ENCODE measurements around the gene SOAT2. TPM values are rescaled to one million over a fixed set of nuclear protein-coding genes. Genes with fewer than 3 reads are reported as not detected.
A peak's percentile ranks its signal among the peaks of the same experiment; 100 is the strongest.

The SOAT2 gene
- total and polyA plus RNA-seq, 4 experiments from 2014 or later: 0.20 to 0.85 (median 0.34) TPM

DNA sequence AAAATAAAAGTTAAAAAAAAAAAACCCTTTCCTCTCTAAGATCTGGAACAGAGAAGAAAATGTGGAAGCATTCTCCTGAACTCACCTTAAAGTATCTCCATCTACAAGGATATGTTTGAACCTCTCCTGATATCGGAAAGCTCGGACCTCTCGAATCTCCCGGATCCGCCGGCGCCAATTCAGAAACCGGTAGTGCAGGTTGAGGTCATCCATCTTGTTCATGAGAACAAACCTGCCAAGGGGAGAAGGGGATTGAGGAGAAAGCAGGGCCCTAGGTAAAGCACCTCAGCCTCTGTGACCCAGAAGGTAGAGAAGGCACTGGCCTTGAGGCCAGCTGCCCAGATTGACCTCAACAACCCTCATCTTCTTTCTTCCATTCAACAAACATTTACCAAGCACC, 26.3 kb upstream of the SOAT2 start:
- H3K4me3 Mint-ChIP-seq: peak overlapping the region in 5 of 8 donors; percentile 72 to 96 (median 94)
- POLR2A ChIA-PET (ENCODE audit: partially characterized antibody): interaction anchor here (4.6 kb wide), 1 partner anchor 10 kb away, joined by 36 read pairs; no protein-coding TSS in a partner anchor
- intact Hi-C loops (cut with micrococcal nuclease): no loop called here
- no peak for DNase-seq
- H3K27ac Mint-ChIP-seq: peak overlapping the region in 3 of 7 donors; percentile 1 to 43 (median 4)
- H3K27me3 Mint-ChIP-seq: no peaks in the 10 kb centered on the region
- CTCF ChIA-PET (ENCODE audit: partially characterized antibody): interaction anchor here (1.2 to 27.0 kb wide), 4 partner anchors 9 to 30 kb away, joined by 3 to 511 read pairs (median 42); partner anchors contain the start of genes IGFBP6 and SOAT2
- no peaks in the 10 kb centered on the region for H3K9me3 Mint-ChIP-seq
- Histone ChIP-seq H3K36me3 (ENCODE audit: insufficient read depth, low read length) (peaks cover 37% of the 10 kb centered on the region), H3K9me3 (ENCODE audit: control insufficient read depth in 1 of 2, low read length in 2 of 2) (no peaks in the 10 kb centered on the region), H3K27ac (ENCODE audit: low read depth, low read length) (no peak overlapping the region), H3K4me1 (ENCODE audit: insufficient read depth, low read length) (peaks cover 30% of the 10 kb centered on the region), H3K4me3 (ENCODE audit: low read length in 2 of 2) (no peak overlapping the region), H3K27me3 (ENCODE audit: insufficient read depth, low read length) (no peaks in the 10 kb centered on the region)
- peaks cover 21 to 54% of the 10 kb centered on the region in 2 donors for H3K36me3 Mint-ChIP-seq
- peaks cover 29 to 67% (median 48%) of the 10 kb centered on the region in 4 donors for H3K4me1 Mint-ChIP-seq

DNA sequence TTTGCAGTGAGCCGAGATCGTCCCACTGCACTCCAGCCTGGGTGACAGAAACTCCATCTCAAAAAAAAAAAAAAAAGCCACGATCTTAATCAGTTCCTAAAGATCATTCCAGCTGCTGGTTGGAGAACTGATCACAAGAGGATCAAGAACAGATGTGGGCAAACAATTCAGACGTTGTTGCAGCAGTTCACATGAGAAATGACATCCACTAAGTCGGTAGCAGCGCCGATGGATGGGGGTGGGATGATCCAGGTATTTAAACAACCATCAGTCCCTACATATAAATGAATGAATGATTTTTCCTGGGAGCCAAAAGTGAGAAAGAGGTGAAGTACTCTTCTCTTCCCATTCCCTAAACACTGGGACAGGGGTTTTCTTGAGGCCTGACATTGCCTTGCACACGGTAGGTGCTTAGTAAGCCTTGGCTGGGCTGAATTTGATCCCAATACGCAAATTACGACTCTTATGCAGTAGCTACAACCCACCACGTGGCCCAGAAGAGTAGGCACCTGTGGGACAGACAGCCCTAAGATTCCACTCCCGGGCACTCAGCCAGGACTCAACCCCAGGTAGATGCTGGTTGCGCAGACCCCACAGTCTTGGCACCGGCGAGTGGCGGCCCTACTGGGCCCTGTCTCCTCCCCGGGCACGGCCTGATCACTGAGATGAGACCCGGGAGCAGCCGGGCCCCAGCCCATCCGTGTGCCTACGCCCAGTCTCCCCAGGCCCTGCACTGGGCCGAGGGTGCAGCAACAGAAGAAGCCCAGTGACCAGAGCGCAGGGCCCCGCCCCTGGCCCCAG, 24.7 kb upstream of the SOAT2 start:
- Histone ChIP-seq H3K4me3 (ENCODE audit: low read length in 2 of 2) (peak overlapping the region; percentile 73), H3K27me3 (ENCODE audit: insufficient read depth, low read length) (no peaks in the 10 kb centered on the region), H3K9me3 (ENCODE audit: control insufficient read depth in 1 of 2, low read length in 2 of 2) (no peaks in the 10 kb centered on the region), H3K36me3 (ENCODE audit: insufficient read depth, low read length) (peaks cover 28% of the 10 kb centered on the region), H3K4me1 (ENCODE audit: insufficient read depth, low read length) (peaks cover 29% of the 10 kb centered on the region), H3K27ac (ENCODE audit: low read depth, low read length) (peak overlapping the region; percentile 83)
- CTCF ChIA-PET (ENCODE audit: partially characterized antibody): interaction anchor here (0.8 to 27.0 kb wide), 8 partner anchors 9 to 210 kb away, joined by 3 to 511 read pairs (median 10); partner anchors contain the start of genes IGFBP6 and SOAT2
- Mint-ChIP-seq H3K9me3 (no peaks in the 10 kb centered on the region), H3K27ac (peak overlapping the region; percentile 47 to 98 (median 93)), H3K4me1 (peaks cover 26 to 67% (median 44%) of the 10 kb centered on the region in 4 donors), H3K36me3 (peaks cover 15 to 40% of the 10 kb centered on the region in 2 donors), H3K27me3 (no peaks in the 10 kb centered on the region), H3K4me3 (peak overlapping the region; percentile 89 to 97 (median 94))
- POLR2A ChIA-PET (ENCODE audit: partially characterized antibody): interaction anchor here (0.9 to 4.6 kb wide), 27 partner anchors 7 to 430 kb away, joined by 3 to 40 read pairs (median 4); partner anchors contain the start of genes CSAD, EIF4B, IGFBP6 and ITGB7
- intact Hi-C loops (cut with micrococcal nuclease): loop anchor here (1.0 kb wide), 2 partner anchors 21 to 102 kb away; partner anchors contain the start of genes CSAD and ZNF740
- peak in 2 of 5 donors; percentile 63 to 76 for DNase-seq

DNA sequence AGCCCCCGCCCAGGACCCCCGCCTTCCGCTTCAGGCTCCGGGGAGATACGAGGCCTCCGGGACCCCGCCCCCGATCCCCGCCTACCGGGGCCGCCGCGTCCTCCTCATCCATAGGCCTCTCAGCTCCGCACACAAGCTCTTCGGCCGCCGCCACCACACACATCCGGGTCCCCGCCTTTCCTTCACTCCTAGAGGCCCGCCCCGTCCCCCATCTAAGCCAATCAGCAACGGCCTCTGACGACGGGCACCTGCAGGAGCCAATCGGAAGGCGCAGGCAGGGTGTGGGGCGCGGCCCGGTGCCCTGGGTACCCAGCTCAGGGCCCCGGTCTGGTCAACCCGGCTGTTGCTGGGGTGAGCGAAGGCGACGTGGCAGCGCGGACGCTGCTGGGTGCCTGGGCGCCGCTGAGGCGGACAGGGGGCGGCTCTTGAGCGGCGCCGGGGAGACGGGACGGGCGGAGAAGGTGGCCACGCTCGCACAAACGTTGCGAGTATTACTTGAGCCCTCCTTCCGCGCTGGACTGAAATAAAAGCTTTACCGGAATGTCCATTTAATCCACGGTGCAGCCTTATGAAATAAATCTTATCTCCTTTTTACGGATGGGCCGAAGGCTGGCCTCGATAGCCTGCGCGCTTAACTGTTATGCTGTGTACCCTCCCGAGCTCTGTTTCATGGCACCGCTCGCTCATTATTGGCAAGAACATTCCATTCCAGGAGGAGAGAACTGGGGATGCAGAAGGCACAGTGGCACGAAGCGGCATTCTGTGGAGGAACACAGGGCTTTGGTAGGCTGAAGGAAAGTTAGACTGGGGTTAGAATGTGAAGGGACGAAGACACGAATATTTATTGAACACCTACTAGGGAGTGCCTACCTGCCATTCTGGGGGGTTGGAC, 23.8 kb upstream of the SOAT2 start, which contains the start of gene SPRYD3:
SPRYD3 (minus strand) TSS at position 165 of the 892 bp plus-strand sequence; CDS start at position 108, 57 bp downstream.
- H3K9me3 Mint-ChIP-seq: no peaks in the 10 kb centered on the region

DNA sequence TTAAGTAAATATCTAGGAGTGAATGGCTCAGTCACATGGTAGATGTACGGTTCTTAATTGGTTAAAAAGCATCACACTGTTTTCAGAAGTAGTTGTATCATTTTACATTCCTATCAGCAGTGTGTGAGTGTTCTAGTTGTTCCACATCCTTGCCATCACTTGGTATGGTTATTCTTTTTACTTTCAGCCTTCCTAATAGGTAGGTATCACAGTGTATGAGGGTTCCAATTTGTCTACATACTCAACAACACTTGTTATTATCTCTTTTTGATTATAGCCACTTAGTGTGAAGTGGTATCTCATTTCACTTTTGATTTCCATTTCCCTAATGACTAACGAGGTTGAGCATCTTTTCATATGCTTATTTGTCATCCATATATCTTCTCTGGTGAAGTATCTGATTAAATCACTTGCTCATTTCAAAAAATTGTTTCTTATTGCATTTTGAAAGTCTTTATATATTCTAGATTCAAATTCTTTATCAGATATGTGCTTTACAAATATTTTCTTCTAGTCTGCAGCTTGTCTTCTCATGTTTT, 20.6 kb upstream of the SOAT2 start:
- H3K4me3 Mint-ChIP-seq: no peak overlapping the region
- peaks cover 0 to 6% of the 10 kb centered on the region in 2 donors for H3K36me3 Mint-ChIP-seq

More for the DNA sequence above, 23.8 kb upstream of the SOAT2 start, which contains the start of gene SPRYD3:
- Histone ChIP-seq H3K4me1 (ENCODE audit: insufficient read depth, low read length) (peaks cover 29% of the 10 kb centered on the region), H3K36me3 (ENCODE audit: insufficient read depth, low read length) (peaks cover 20% of the 10 kb centered on the region), H3K9me3 (ENCODE audit: control insufficient read depth in 1 of 2, low read length in 2 of 2) (no peaks in the 10 kb centered on the region), H3K27ac (ENCODE audit: low read depth, low read length) (peak within 1 kb of the TSS; percentile 83), H3K4me3 (ENCODE audit: low read length in 2 of 2) (peak within 1 kb of the TSS; percentile 73), H3K27me3 (ENCODE audit: insufficient read depth, low read length) (no peaks in the 10 kb centered on the region)
- Mint-ChIP-seq H3K27ac (peak within 1 kb of the TSS; percentile 92 to 98 (median 95)), H3K27me3 (no peaks in the 10 kb centered on the region), H3K36me3 (peaks cover 14 to 32% of the 10 kb centered on the region in 2 donors), H3K4me3 (peak within 1 kb of the TSS; percentile 89 to 97 (median 94)), H3K4me1 (peaks cover 23 to 61% (median 39%) of the 10 kb centered on the region in 4 donors)
- ChIA-PET POLR2A (ENCODE audit: partially characterized antibody) (interaction anchor here (0.9 to 4.6 kb wide), 29 partner anchors 8 to 429 kb away, joined by 3 to 40 read pairs (median 4); partner anchors contain the start of genes CSAD, EIF4B, IGFBP6 and ITGB7), CTCF (ENCODE audit: partially characterized antibody) (interaction anchor here (0.8 to 27.0 kb wide), 9 partner anchors 8 to 209 kb away, joined by 3 to 511 read pairs (median 8); partner anchors contain the start of genes IGFBP6 and SOAT2)
- DNase-seq: peak; percentile 96 to 99 (median 97)
- intact Hi-C loops (cut with micrococcal nuclease): loop anchor here (1.0 kb wide), 2 partner anchors 20 to 101 kb away; partner anchors contain the start of genes CSAD and ZNF740

DNA sequence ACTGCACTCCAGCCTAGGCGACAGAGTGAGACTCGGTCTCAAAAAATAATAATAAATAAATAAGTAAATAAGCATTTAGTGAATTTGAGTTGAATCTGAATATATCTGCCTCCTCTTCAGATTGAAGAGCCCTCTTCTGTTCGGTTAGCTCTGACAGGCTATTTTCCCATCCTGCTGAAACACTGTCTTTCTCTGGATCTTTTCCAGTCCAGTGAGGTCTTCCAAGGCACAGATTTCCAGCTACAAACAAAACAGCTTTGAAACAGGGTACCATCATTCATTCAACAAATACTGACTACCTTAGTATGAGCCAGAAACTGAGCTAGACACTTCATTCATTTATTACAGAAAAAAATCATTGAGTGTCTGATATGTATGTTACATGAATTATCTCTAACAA, 16.9 kb upstream of the SOAT2 start:
- Histone ChIP-seq H3K36me3 (ENCODE audit: insufficient read depth, low read length) (no peaks in the 10 kb centered on the region), H3K27me3 (ENCODE audit: insufficient read depth, low read length) (no peaks in the 10 kb centered on the region), H3K4me3 (ENCODE audit: low read length in 2 of 2) (no peak overlapping the region), H3K4me1 (ENCODE audit: insufficient read depth, low read length) (no peaks in the 10 kb centered on the region), H3K9me3 (ENCODE audit: control insufficient read depth in 1 of 2, low read length in 2 of 2) (no peaks in the 10 kb centered on the region), H3K27ac (ENCODE audit: low read depth, low read length) (no peak overlapping the region)
- Mint-ChIP-seq H3K4me1 (no peaks in the 10 kb centered on the region), H3K9me3 (no peaks in the 10 kb centered on the region), H3K36me3 (no peaks in the 10 kb centered on the region), H3K4me3 (no peak overlapping the region), H3K27me3 (peaks cover 2 to 18% of the 10 kb centered on the region in 2 donors), H3K27ac (no peak overlapping the region)
- DNase-seq: no peak
- intact Hi-C loops (cut with micrococcal nuclease): no loop called here
- CTCF ChIA-PET (ENCODE audit: partially characterized antibody): interaction anchor here (0.9 to 27.0 kb wide), 7 partner anchors 10 to 35 kb away, joined by 3 to 511 read pairs (median 3); partner anchors contain the start of genes IGFBP6 and SOAT2
- POLR2A ChIA-PET (ENCODE audit: partially characterized antibody): interaction anchor here (1.5 kb wide), 1 partner anchor 11 kb away, joined by 3 read pairs; the partner anchor contains the start of gene IGFBP6

More for the DNA sequence above, 20.6 kb upstream of the SOAT2 start:
- H3K9me3 Mint-ChIP-seq: no peaks in the 10 kb centered on the region
- peaks cover 0 to 10% of the 10 kb centered on the region in 2 donors for H3K27me3 Mint-ChIP-seq
- Histone ChIP-seq H3K36me3 (ENCODE audit: insufficient read depth, low read length) (no peaks in the 10 kb centered on the region), H3K4me1 (ENCODE audit: insufficient read depth, low read length) (peaks cover 15% of the 10 kb centered on the region), H3K4me3 (ENCODE audit: low read length in 2 of 2) (no peak overlapping the region), H3K27ac (ENCODE audit: low read depth, low read length) (no peak overlapping the region), H3K27me3 (ENCODE audit: insufficient read depth, low read length) (no peaks in the 10 kb centered on the region), H3K9me3 (ENCODE audit: control insufficient read depth in 1 of 2, low read length in 2 of 2) (no peaks in the 10 kb centered on the region)
- H3K27ac Mint-ChIP-seq: no peak overlapping the region
- POLR2A ChIA-PET (ENCODE audit: partially characterized antibody): interaction anchor here (1.9 kb wide), 1 partner anchor 16 kb away, joined by 6 read pairs; the partner anchor contains the start of gene IGFBP6
- CTCF ChIA-PET (ENCODE audit: partially characterized antibody): interaction anchor here (27.0 kb wide), 1 partner anchor 14 kb away, joined by 511 read pairs; the partner anchor contains the start of genes IGFBP6 and SOAT2
- peaks cover 11 to 31% (median 20%) of the 10 kb centered on the region in 4 donors for H3K4me1 Mint-ChIP-seq
- intact Hi-C loops (cut with micrococcal nuclease): no loop called here
- no peak for DNase-seq

DNA sequence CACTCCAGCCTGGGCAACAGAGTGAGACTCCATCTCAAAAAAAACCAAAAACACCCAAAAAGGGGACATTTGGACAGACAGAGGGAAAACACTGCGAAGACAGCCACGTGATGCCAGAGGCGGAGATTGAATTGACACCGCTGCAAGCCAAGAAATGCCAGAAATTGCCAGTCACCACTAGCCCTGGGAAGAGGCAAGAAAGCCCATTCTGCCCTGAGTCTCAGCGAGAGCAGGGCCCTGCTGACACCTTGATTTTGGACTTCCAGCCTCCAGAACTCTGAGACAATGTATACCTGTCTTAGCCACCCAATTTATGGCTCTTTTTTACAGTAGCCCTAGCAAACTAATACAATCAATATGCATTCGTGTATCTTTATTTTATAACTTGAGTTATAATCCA, 13.2 kb upstream of the SOAT2 start:
- no peak overlapping the region for H3K27ac Mint-ChIP-seq
- H3K4me3 ChIP-seq (ENCODE audit: low read length in 2 of 2): no peak overlapping the region
- no peak for DNase-seq
- H3K9me3 ChIP-seq (ENCODE audit: control insufficient read depth in 1 of 2, low read length in 2 of 2): no peaks in the 10 kb centered on the region
- H3K36me3 Mint-ChIP-seq: no peaks in the 10 kb centered on the region
- no peaks in the 10 kb centered on the region for H3K9me3 Mint-ChIP-seq
- H3K36me3 ChIP-seq (ENCODE audit: insufficient read depth, low read length): no peaks in the 10 kb centered on the region
- no peaks in the 10 kb centered on the region for H3K27me3 ChIP-seq (ENCODE audit: insufficient read depth, low read length)
- peaks cover 4% of the 10 kb centered on the region for H3K4me1 ChIP-seq (ENCODE audit: insufficient read depth, low read length)
- no peak overlapping the region for H3K27ac ChIP-seq (ENCODE audit: low read depth, low read length)
- intact Hi-C loops (cut with micrococcal nuclease): no loop called here
- POLR2A ChIA-PET (ENCODE audit: partially characterized antibody): no interaction called here
- H3K4me3 Mint-ChIP-seq: no peak overlapping the region
- H3K27me3 Mint-ChIP-seq: peaks cover 2 to 18% of the 10 kb centered on the region in 2 donors
- CTCF ChIA-PET (ENCODE audit: partially characterized antibody): interaction anchor here (1.0 to 14.7 kb wide), 2 partner anchors 13 to 16 kb away, joined by 3 to 511 read pairs; partner anchors contain the start of genes SOAT2 and SPRYD3
- H3K4me1 Mint-ChIP-seq: peaks cover 0 to 1% (median 0%) of the 10 kb centered on the region in 4 donors
